Mucosa of gallbladder (tissue), 1 donor: Measurements from ENCODE around the gene PSME1. TPM values are rescaled to one million over a fixed set of nuclear protein-coding genes. Genes with fewer than 3 reads are reported as not detected.

Experiments
- total RNA-seq: library from RNA; stranded (reverse); gene quantifications from one replicate; pipeline ENCODE4 v1.2.1, GENCODE V29; 2021
- donor health status: DM: no; HTN: no; CAD: no.

PSME1 gene
- total RNA-seq, 1 donor from 2014 or later = 161 TPM

Other genes with a start within 250 kb of the PSME1 start
- gene DHRS4, start 182.4 kb upstream of the PSME1 start, total RNA-seq = 28.5 TPM
- gene DHRS4L2, start 147.3 kb upstream of the PSME1 start, total RNA-seq = 12.0 TPM
- 1.6 TPM for gene CARMIL3, start 84.2 kb upstream of the PSME1 start, total RNA-seq
- 2.2 TPM for gene CPNE6, start 64.6 kb upstream of the PSME1 start, total RNA-seq
- 28.9 TPM for gene PCK2, start 41.9 kb upstream of the PSME1 start, total RNA-seq
- 91.8 TPM for gene DCAF11, start 21.4 kb upstream of the PSME1 start, total RNA-seq
- 2.8 TPM for gene NRL, start 21.2 kb upstream of the PSME1 start, total RNA-seq
- gene FITM1, start 5.5 kb upstream of the PSME1 start, total RNA-seq = 0.81 TPM
- gene EMC9, start 5.4 kb downstream of the PSME1 start, total RNA-seq = 24.0 TPM
- gene PSME2, start 10.4 kb downstream of the PSME1 start, total RNA-seq = 106 TPM
- gene RNF31, start 11.3 kb downstream of the PSME1 start, total RNA-seq = 60.7 TPM
- gene IRF9, start 25.1 kb downstream of the PSME1 start, total RNA-seq = 148 TPM
- gene REC8, start 35.9 kb downstream of the PSME1 start, total RNA-seq = 208 TPM
- gene IPO4, start 52.6 kb downstream of the PSME1 start, total RNA-seq = 23.0 TPM
- 94.1 TPM for gene TM9SF1, start 59.2 kb downstream of the PSME1 start, total RNA-seq
- gene TSSK4, start 69.5 kb downstream of the PSME1 start, total RNA-seq = 0.40 TPM
- gene CHMP4A, start 77.3 kb downstream of the PSME1 start, total RNA-seq = 53.0 TPM
- 20.3 TPM for gene MDP1, start 79.9 kb downstream of the PSME1 start, total RNA-seq
- 121 TPM for gene NEDD8, start 96.2 kb downstream of the PSME1 start, total RNA-seq
- gene GMPR2, start 96.7 kb downstream of the PSME1 start, total RNA-seq = 91.6 TPM
- 61.8 TPM for gene TINF2, start 106.4 kb downstream of the PSME1 start, total RNA-seq
- gene TGM1, start 127.0 kb downstream of the PSME1 start, total RNA-seq = 3.0 TPM
- gene RABGGTA, start 135.4 kb downstream of the PSME1 start, total RNA-seq = 36.0 TPM
- 39.2 TPM for gene DHRS1, start 163.6 kb downstream of the PSME1 start, total RNA-seq
- gene NOP9, start 163.7 kb downstream of the PSME1 start, total RNA-seq = 24.7 TPM
- gene CIDEB, start 171.8 kb downstream of the PSME1 start, total RNA-seq = 25.6 TPM
- 6.1 TPM for gene LTB4R2, start 173.9 kb downstream of the PSME1 start, total RNA-seq
- gene LTB4R, start 175.3 kb downstream of the PSME1 start, total RNA-seq = 6.5 TPM
- 29.0 TPM for gene ADCY4, start 198.9 kb downstream of the PSME1 start, total RNA-seq
- 56.5 TPM for gene RIPK3, start 203.8 kb downstream of the PSME1 start, total RNA-seq
- 148 TPM for gene NFATC4, start 232.0 kb downstream of the PSME1 start, total RNA-seq